H4 (cell line): ENCODE data around the gene KLHDC3. TPM values are rescaled to one million over a fixed set of nuclear protein-coding genes. Genes with fewer than 3 reads are reported as not detected.

ENCODE experiments used
- DNase-seq: peaks from one replicate; pipeline ENCODE4 v3.0.0-alpha.2; 2015; ENCODE audit warnings: low spot score
- total RNA-seq: library from RNA; depleted of rRNA; stranded (reverse); fragments of >200 nt; shearing (Covaris generic); gene quantifications from 2 replicates; pipeline ENCODE4 v1.2.3, GENCODE V29; 2014; rRNA removed

KLHDC3 gene
- total RNA-seq, 1 experiment from 2014 or later, result 77.4 TPM

DNA sequence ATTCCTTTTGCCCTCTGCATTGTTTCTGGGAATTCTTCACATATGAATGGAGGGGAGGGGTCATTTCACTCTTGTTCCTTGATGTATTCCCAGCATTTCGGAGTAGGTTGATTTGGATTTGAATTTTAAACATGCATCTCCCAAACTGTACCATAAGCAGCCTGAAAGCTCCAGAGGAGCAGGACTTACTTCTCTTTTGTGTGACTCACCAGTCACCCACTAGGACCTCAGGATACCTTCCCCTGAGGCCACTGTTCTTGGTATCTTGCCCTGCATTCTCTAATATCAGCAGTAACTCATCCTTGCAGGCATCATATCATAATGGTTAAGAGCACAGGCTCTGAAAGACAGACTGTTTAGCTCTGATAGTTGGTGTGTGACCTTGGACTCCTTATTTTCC is 44.5 kb downstream of the KLHDC3 start:
- DNase-seq, result no peak

DNA sequence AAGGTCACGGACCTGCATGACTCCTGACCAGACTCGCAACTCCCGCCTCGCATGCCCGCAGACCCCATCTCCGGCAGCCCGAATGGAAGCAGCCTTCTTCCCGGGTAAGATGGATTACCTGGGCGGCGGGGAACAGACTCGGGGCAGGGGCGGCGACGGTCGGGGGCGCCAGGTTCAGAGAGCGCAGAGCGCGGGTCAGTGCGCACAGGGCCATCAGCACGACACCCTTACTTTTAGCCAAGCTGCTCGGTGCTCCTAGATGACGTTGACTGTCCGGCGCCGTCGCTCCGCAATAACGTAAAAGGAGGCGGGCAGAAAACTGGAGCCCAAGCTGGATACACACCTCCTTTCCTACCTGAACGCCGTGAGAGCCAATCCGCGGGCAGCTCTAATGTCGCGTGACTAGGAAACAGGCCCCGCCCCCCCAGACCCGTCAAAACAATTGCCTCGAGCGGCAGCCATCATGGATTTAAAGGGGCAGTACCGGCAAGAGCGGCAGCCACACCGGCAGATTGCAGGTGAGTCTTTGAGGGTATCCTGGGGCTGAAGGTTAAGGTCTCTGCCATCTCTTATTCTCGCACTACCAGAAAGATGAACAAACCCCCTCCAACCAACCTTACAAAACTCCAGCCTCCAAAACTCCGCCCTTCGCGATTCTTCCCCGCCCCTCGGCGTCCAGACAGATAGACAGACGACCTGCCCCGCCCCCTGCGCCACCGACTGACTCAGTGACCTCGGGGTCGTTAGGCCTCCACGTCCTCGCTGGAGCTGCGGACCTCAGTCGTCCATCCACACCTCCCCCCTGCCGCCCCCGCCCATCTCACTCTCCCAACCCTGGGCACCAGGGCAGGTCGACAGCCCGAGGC is 45.4 kb downstream of the KLHDC3 start, which contains the start of the genes KLC4 and MRPL2:
TSS of gene KLC4 (plus strand) at position 464 of the 866 bp plus-strand sequence. CDS start 1,705 bp downstream, outside the sequence.
TSS of gene MRPL2 (minus strand) at position 267 of the 866 bp plus-strand sequence. CDS start at position 214, 53 bp downstream.
- DNase-seq, result peak; percentile 99

DNA sequence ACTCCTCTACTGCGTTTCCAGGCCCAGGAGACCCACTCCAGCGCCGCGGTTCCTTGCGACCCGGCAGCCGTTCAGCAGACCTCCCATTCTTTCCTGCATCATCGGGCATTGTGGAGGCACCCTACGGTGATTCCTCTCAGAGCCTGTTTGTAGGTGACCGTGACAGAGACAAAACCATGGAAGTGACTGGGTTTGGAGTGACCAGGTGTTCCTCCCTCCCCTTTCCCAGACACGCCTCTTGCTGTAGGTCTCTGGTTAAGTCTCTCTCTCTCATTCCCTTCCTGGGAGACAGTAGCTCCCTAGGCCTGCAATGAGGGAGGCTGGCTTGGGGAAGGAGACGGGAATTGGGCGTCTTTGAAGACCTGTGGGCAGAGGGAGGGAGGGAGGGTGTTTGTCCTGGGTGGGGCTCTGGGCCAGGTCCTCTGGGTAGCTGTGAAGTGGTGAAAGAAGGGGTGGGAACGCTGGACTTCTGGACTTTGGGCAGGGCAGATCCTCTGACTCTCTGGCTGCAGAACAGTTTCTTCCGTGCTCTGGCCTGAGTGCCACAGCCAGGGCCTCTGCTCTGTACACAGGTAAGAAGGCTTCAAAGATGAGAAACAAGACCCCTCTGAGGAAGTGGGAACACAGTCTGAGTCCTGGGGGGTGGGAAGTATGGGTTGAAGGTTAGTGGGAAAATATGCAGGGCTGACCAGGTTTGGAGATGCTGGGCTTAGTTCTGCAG is 46.1 kb downstream of the KLHDC3 start:
- no peak for DNase-seq

DNA sequence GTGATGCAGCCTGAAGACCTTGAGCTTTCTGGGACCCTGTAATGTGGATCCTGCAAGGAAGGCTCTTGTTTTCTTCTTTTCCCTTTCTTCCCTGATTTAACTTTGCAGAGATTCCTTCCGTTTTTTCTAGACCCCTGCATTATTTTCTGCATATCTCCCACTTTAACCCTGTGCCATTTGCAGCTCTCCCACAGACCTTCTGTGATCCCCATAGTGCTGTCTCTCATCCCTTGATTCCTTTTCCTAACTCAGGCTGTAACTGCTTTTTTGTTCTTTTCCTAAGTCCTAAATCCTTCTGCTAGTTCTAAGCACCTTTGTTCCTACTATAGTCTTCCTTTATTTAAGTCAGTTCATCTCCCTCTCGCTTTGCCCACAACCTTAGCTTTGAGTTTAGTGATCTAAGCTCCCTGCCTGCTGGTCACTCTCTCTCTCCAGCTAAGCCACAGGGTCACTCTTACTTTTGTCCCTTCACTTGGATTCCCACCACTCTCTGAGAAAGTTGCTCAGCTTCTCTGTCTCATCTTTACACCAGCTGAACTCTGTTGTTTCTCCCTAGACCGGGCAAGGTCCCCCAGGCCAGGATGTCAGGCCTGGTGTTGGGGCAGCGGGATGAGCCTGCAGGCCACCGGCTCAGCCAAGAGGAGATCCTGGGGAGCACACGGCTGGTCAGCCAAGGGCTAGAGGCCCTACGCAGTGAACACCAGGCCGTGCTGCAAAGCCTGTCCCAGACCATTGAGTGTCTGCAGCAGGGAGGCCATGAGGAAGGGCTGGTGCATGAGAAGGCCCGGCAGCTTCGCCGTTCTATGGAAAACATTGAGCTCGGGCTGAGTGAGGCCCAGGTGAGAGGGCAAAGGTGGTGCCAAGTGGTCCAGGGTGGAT is 46.9 kb downstream of the KLHDC3 start:
- DNase-seq, result no peak

DNA sequence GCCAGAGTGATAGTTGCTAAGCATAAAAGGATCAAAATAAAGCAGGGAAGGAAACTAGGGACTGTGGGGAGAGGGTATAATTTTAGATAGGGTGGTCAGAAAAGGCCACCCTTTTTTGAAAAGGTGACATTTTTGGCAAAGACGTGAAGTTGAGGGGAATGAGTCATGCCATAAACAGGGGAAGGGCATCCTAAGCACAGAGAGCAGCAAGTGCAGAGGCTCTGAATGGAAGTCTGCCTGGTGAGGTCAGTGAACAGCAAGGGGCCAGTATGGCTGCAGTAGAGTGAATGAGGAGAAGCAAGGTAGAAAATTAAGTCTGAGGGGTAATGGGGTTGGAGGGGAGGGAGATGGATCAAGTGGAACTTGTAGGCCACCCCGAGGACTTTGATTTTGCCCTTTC is 47.8 kb downstream of the KLHDC3 start:
- DNase-seq, result no peak

DNA sequence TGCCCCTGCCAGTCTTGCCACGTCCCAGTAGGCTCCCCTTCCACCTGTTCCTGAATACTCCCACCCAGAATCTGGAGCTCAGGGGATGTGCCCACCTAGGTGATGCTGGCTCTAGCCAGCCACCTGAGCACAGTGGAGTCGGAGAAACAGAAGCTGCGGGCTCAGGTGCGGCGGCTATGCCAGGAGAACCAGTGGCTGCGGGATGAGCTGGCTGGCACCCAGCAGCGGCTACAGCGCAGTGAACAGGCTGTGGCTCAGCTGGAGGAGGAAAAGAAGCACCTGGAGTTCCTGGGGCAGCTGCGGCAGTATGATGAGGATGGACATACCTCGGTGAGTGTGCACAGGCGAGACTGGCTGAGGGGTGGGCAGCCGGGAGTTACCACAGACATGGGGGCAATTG is 48.8 kb downstream of the KLHDC3 start:
- DNase-seq, result no peak

DNA sequence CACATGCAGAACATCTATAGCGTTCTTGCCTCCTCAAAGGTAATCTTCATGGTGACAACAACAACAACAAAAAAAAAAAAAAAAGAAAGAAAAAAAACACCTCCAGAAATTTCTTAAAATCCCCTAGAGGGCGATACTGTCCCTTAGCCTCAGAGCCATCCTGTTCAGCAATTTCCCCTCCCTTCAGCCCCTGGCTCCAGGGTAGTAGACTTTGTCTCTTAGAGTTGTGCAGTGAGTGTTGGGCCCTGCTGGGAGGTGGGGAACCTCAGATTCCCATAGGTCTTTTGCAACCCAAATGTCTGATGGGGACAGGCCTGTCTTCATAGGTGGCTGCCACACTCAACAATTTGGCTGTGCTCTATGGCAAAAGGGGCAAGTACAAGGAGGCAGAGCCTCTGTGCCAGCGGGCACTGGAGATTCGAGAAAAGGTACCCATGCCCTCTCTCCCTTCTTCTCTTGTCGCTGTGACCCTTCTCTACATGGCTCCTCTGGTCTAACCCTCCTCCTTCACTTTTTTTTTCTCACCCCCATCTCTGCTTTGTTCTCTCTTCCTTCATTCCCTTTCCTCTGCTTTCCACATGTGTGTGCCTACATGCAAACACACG is 56.1 kb downstream of the KLHDC3 start:
- DNase-seq, result peak; percentile 63

Other genes starting within 250 kb of the KLHDC3 start
- 2.3 and 3.4 TPM in 2 replicates for gene BICRAL, start 232.2 kb upstream of the KLHDC3 start, total RNA-seq
- gene RPL7L1, start 134.6 kb upstream of the KLHDC3 start, total RNA-seq, result 188 and 203 TPM in 2 replicates
- not detected in 2 replicates for gene PTCRA, start 98.2 kb upstream of the KLHDC3 start, total RNA-seq
- gene CNPY3, start 84.8 kb upstream of the KLHDC3 start, total RNA-seq, result 34.0 and 50.6 TPM in 2 replicates
- not detected in 2 replicates for gene GNMT, start 53.5 kb upstream of the KLHDC3 start, total RNA-seq
- gene PEX6, start 35.1 kb upstream of the KLHDC3 start, total RNA-seq, result 39.2 and 45.8 TPM in 2 replicates
- gene PPP2R5D, start 29.7 kb upstream of the KLHDC3 start, total RNA-seq, result 61.1 and 70.8 TPM in 2 replicates
- 154 and 171 TPM in 2 replicates for gene MEA1, start 303 bp upstream of the KLHDC3 start, total RNA-seq
- 204 and 205 TPM in 2 replicates for gene RRP36, start 7.4 kb downstream of the KLHDC3 start, total RNA-seq
- 12.8 and 13.2 TPM in 2 replicates for gene CUL7, start 39.6 kb downstream of the KLHDC3 start, total RNA-seq
- gene MRPL2, start 45.2 kb downstream of the KLHDC3 start, total RNA-seq, result 53.7 and 63.2 TPM in 2 replicates
- gene KLC4, start 45.4 kb downstream of the KLHDC3 start, total RNA-seq, result 11.6 and 21.7 TPM in 2 replicates
- 46.0 and 57.7 TPM in 2 replicates for gene PTK7, start 62.1 kb downstream of the KLHDC3 start, total RNA-seq
- gene SRF, start 157.0 kb downstream of the KLHDC3 start, total RNA-seq, result 11.0 and 12.8 TPM in 2 replicates
- 18.2 and 18.5 TPM in 2 replicates for gene CUL9, start 167.9 kb downstream of the KLHDC3 start, total RNA-seq
- gene DNPH1, start 215.2 kb downstream of the KLHDC3 start, total RNA-seq, result 110 and 147 TPM in 2 replicates
- not detected in 2 replicates for gene TTBK1, start 229.2 kb downstream of the KLHDC3 start, total RNA-seq